GM19328 (cell line): Measurements from ENCODE around the gene TASP1.

Experiments
- ATAC-seq: cut with Tn5 transposase; IDR thresholded peaks from one replicate; pipeline ENCODE4 v1.9.1; 2021; ENCODE audit warnings: mild to moderate bottlenecking, moderate library complexity; ENCODE audit not compliant: unreplicated experiment

Gene TASP1

DNA sequence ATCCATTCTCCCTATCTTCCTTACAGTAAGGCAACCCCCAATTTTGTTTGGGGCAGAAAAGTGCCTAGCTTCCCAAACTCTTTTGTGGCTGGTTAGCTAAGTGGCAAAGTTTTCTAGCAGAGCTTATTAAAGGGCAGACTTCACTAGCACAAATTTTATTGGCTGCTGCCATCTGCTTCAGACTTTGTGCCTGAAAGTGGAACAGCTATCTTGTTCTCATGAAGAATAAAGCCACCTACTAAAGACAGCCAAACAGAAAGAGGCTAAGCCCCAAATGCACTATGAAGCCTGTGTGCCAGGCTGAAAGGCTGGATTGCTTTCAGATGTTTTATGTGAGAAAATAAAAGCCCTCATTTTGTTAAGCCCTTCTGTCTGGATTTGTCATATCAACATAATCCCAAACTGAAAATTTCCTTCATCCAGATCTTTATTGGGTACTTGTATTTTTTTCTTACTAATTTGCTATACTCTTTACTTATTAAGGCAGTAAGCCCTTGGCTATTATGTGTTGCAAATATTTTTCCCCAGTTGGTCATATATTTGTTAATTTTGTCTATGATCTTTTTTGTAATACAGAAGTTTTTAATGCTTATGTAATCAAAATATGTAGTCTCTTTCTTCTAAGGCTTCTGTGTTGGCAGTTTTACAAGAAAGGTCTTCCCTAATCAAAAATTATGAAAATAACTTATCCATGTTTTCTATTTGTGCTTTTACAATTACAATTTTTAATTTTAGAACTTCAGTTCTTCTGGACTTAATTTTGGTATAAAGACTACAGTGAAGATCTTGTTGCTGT, 191.1 kb downstream of the TASP1 start:
- ATAC-seq, result no peak

DNA sequence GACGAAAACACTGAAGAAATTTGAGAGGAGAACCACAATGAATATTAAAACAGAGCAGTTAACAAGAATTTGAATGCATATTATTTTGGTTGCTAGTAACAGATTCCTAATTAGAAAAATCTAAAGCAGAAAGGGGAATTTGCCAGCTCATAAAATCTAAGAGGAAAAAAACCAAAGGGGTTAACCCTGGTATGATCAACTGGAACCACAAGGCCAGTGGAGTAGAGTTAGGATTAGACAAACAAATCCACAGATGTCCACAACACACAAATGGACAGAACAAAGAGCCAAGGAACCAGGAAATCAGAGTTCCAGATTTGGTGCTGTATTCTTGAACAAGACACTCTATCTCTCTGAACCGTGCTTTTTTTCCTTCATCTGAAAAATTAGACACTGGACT, 195.0 kb downstream of the TASP1 start:
- ATAC-seq, result no peak

DNA sequence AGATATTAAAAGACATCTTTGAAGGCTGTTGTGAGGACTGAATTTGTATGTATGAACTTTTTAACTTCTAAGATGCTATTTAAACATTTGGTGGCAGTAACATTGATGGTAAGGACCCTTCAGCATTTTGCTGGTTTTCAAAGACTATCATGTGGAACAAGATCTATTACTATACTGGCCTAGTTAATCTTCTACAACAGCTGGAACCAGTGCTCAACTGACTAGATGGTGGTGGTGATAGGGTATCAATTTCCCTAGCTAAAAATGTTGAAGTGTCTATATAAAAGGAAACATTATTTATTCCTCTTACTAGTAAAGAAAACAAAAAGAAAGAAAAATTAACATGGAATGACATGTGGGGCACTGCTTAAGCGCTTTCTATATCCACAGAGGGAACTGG, 195.7 kb downstream of the TASP1 start:
- no peak for ATAC-seq

DNA sequence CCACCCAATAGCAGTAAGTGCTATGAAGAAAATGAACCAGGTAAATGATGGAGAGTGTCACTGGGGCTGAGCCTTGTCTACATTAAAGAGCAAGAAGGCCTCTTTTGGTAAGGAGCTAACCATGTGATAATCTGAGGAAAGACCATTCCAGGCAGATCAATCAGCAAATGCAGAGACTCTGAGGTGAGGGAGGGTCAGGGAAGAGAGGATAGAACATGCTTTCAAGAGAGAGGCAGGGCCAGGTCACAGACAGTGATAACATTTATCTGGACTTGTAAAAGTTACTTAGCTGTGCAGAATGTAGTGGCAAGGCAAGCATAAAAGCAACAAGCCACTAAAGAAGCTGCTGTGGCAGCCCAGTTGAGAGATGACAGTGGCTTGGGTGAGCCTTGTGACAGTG, 197.3 kb downstream of the TASP1 start:
- ATAC-seq, result no peak

DNA sequence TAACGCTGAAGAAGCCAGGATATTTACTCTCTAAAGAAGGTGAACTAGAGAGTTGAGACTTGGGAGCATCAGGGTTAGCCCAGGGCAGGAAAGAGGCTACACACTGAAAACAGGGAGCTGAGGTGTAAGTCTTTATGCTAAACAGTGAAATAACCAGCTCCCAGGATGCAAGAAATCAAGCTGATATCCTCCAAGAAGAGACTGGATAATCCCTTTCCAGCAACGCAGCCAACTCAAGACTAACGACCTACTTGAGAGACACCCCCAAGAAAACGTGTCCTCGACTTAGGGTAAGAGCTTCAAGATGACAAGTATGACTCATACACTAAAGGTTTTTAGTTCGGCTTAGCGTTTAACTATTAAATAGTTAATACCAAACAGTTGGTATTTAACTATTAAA, 202.2 kb downstream of the TASP1 start:
- ATAC-seq, result no peak

DNA sequence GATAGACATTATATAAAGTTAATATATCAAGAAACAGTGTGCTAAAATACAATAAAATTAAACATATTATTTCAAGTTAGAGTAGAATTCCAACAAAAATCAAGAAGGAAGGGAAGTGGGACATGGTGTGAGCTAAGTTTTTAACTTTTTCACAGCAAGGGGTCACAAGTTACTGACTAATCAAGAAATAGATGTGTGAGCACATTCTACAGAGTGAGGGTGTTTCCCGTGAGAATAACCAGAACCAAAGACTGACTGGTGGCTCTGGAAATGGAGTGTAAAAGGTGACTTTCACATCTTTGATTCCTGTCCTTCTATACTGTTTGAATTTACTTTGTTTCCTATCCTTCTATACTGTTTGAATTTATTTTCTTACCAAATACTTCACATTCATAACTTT, 206.6 kb downstream of the TASP1 start:
- no peak for ATAC-seq

DNA sequence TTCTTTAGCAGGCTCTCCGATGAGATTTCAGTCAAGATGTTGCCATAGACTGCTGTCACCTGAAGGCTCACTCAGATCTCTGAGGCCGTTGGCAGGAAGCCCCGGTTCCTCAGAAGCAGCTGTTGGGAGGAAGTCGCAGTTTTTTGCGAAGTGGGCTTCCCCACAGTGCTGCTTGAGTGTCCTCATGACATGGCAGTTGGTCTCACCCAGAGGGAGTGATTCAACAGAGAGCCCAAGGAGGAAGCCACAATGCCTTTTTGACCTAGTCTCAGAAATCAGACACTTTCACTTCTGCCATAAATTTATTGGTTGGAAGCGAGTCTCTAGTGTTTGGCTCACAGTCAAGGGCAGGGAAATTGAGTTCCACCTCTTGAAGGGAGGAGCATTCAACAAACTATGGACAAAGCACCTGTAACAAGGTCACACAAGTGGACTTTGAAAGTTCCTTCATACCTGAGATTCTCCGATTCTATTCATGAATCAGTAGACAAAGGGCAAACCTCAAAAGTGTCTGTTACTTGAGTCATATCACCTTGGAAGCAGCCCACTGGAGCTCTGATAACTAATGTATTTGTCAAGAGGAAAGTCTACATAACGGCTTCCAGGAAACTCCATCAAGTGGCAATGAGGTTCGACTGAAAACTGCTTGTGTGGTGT, 208.3 kb downstream of the TASP1 start:
- peak; percentile 74 for ATAC-seq

DNA sequence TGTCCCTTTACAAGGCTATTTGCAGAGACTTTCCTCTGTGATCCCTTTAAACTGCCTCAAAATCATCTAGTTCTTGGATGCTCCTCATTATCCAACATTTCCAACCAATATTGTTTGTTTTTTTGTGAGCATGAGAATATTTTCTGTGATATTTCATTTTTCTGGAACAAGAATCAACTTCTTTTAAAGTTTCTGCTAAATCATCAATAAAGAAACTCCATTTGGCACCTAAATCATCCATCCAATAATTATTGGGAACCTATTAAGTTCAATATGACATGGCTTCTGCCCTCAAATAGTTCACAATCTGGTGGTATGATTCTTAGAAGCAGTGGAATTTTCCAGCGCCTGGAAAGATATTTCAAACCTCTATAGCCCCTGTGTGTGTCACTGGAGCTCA, 210.0 kb downstream of the TASP1 start:
- ATAC-seq, result no peak

DNA sequence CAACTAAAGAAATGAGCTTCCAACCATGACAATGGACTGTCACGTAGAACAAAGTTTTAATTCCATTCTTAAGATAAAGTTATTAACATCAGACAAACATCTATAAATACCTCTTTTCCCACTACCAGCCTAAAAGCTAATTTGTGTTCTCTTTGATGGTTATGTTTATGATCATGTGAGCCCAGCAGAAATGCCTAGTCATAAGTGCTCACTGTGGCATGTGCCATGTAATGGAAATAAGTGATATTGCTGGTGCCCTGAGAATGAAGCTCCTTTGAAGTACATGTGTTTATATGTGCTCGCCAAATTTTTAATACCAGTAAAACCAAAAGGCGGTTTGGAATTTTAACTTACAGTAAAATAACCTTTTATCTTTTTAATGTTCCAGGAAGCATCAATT, 211.9 kb downstream of the TASP1 start:
- ATAC-seq, result no peak

DNA sequence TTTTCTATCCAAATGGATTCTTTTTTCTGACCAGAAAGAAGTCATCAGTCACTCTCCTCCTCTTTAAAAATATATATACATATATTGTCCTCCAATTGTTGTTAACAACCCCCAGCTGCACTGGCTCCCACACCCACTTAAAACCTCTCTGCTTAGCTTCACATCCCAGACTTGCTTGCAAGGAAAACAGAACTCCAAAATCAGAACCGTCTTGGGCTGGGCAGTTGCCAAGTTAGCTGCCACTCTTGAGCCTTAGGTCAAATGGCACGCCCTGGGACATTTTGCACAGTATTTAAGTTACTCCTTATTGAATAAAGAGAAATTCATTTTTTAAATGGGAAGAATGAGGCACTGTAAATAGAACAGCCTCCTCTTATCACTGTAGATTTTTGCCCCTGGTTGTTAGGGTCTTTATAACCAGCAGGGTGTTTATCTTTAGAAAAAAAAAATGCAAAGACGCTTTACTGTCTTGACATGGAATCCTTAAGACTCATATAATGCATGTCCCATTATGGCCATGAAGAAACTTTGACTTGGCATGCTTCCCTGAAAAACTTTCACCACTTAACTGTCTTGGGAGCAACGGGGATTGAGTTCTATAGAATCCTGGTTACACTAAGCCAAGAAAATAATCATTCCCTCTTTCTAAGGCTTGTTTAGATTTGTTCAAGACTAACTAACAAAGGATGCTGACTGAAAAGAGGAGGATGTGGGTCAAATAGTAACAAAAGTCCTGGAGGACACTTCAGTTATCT, 213.2 kb downstream of the TASP1 start:
- no peak for ATAC-seq

DNA sequence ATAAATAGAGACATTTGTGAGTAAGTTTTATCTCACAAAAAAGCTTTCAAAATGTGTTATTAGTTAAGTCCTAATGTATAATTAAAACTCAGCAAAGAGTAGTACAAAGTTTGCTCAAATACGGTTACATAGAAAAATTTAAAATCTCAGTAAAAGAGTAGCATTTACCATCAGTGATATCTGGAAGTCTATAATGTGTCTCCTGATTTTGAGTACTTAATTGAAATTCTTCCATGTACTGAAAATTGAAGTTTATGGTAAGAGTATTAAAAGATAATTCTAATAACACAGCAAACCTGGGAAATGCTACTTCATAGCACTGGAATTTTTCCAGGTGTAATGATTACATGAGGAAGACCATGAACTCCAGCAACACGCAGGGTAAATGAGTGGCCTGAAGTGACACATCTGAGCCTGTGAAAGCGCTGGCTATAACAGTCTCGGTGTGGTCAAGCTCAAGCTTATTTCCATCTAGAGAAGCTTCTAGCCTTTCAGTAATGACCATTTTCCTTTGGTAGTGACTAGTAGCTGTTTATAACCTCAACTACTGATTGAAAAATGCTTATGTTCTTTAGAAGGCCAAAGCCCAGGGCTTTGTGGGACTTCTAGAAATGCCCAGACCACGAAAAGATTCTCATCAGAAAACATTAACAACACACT, 214.4 kb downstream of the TASP1 start:
- no peak for ATAC-seq

DNA sequence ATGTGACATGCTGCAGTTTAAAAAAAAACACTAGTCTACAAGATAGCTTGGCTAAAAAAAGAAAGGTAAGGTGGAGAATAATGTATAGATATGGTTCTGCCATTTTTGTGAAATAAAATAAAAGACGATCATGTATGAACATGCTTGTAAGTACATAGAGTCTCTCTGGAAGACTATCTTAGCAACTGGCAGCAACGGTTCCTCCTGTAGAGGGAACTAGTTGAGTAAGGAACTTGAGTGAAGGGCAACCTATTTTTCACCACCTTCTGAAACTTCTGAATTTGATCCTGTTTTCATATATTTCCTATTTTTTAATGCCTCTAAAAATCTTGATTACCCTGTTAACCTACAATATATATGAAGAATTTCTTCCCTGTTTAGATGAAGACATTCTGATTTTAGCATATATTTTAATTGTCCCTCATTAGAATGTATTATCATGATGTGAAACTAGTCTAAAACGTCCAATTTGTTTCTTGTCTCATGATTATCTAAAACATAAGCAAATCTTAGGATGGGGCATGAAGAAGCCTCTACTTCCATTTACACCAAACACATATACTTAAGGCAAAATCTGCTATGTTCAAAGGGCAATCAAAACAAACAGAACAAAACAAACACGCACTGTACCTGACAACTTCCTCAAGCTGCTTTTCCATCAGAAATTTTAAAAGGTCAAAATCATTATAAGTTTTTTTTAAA, 215.1 kb downstream of the TASP1 start:
- ATAC-seq, result no peak

DNA sequence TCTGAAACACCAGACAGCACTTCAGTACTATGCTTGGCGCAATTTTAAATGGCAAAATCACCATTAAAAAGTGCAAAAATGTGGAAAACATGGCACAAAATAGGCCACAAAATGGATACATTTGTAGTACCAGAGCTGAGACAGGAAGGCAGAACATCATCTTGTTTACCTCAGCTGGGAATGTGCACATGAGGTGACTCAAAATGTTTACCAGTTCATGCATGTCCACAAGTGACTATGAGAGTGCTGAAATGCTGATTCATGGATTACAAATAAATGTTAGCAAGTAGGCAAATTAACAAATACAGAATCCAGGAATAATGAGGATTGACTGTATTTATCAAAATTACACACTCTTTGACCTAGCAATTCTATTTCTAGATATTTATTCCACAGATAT, 216.1 kb downstream of the TASP1 start:
- no peak for ATAC-seq

DNA sequence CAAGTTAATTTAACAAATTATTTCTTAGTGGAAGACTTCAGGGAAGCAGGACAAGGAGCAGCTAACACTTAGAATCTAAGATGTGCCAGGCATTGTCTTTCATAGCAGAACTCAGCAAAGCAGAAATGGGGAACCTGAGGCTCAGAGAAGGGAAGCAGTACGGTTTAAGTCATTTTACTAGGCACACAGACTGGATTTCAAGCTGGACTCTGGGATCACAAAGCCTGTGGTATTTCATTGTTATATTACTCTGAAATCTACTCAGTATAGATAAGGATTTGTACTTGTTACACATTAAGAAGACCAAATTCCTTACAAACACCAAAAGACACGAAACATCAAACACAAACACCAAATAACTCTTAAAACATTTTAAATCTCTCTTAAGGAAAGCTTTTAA, 218.1 kb downstream of the TASP1 start:
- ATAC-seq, result no peak

DNA sequence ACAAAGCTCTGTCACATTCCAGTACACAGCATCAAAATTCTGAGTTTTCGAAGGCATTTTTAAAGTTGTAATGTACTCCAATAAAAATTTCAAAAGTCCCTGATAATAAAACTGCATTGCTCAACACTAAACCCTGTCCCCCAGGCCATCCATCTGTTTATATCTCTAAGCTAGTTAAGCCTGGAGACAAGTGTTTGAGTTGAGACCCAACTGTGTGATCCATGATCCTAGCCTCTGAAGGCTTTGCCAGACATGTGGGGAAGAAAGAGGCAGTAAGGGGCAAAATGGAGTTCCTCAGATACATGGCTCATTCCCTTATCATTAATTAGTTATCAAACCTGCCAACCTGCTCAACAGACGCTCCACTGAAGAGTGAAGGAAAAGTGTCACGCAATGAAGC, 219.3 kb downstream of the TASP1 start:
- ATAC-seq, result no peak

DNA sequence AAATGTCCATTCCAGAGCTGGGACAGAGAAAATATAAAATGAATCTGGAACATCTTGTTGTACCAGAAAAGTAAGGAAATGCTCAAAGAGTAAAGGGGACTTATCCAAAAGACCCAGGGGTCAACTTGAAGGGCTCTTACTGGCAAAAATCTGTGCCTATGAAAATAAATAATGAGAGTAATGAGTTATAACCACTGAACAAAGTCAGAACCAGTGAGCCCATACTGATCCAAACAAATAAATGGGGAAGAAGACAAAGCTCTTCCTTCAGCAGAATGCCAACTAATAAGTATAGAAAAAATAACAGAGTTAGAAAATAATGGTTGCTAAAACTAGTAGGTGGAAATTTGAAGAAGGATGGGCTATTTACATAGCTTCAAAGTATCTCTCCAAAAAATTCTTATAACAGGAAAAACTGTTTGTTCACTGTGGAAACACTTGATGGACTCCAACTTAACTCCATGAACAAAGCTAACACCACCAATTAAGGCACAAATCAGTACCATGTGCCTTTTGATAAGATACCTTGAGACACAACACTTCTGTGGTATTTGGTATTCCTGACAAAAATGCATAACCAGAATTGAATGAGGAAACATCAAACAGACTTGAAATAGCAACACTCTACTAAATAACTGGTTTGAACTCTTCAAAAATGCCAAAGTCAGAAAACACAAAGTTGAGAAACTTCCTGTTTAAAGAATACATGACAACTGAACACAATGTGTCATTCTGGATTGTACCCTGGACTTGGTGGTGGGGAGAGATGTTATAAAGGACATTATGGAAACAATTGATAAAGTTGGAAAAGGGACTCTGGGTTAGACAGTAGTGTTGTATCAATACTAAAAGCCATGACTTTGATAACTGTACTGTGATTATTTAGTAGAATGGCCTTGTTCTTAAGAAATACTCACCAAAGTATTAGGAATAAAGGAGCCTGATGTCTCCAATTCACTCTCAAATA, 220.2 kb downstream of the TASP1 start:
- ATAC-seq, result no peak

DNA sequence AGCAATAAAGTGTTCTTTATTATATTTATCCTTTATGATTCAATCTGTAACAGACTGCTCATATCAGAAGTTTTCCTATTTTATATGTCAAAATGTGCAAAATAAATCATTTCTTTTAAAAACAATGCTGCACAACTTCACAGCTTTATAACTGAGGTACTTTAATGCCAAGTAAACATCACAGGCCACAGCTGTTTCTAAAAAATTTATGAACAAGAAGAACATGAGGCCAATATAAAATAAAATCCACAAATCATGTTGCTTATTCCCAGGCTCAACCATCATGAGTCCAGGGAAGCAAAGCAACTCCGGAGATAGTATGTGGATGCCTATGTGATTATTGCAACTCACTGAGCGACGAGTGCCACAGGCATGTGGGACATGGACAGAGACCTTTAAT, 222.2 kb downstream of the TASP1 start:
- no peak for ATAC-seq

DNA sequence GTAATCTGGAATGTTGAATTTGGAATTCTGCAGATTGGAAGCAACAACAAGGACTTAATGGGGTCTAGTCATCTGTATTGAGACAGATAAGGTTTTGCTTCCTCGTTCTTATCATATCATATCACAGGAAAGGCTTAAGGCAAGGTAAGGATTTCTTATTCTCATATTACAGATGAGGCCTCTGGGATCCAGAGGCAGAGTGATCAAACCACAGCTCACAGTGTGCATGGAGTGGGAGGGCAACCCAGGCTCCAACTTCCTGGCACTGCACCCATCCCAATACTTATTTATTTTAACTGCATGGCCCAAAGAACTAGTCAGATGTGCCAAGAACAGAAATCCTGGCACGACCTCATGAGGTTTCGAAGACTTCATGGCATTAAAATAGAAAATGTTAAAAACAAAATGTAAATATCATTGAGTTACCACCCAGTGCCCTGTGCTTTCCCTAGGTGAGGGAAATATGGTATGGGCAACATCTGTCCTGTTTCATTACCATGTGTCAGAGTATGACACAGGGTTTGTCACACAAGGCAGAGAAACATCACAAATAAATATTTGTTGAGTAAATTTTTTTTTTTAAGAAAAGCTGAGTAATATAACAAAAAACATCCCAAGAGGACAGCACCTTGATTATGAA, 225.8 kb downstream of the TASP1 start:
- no peak for ATAC-seq

DNA sequence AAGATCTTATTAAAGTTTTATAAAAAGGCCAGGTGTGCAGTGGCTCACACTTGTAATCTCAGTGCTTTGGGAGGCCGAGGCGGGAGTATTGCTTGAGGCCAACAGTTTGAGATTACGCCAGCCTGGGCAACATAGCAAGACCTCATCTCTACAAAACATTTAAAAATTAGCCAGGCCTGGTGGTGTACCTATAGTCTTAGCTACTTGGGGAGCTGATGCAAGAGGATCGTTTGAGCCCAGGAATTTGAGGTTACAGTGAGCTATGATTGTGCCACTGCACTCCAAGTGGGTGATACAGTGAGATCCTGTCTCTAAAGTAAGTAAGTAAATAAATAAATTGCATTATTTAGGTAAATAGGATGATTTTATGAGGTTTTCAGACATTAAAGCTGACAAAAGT, 234.4 kb downstream of the TASP1 start:
- no peak for ATAC-seq
